AG09309 (cell line): ENCODE data around the gene MIER2.

Source experiments
- DNase-seq: peaks from one replicate; pipeline ENCODE4 v3.0.0-alpha.2; 2010; ENCODE audit warnings: low read depth
- H3K4me3 ChIP-seq: 2 replicates; pipeline ENCODE4 v1.5.1; 2011; ENCODE audit warnings: mild to moderate bottlenecking, low read depth, low read length, moderate library complexity; ENCODE audit not compliant: control insufficient read depth
- CTCF ChIP-seq: IDR thresholded peaks from 2 replicates; pipeline ENCODE4 v1.5.1; 2011; ENCODE audit warnings: mild to moderate bottlenecking, low read depth, low read length, inconsistent platforms; ENCODE audit not compliant: insufficient read depth, control insufficient read depth; ENCODE audit errors: missing control alignments

The MIER2 gene

GRCh38 chr19:325173-325936 is 19.2 kb downstream of the MIER2 start:
- DNase-seq = no peak
- H3K4me3 ChIP-seq = no peak overlapping the region

GRCh38 chr19:324716-325115 is 19.9 kb downstream of the MIER2 start:
- DNase-seq = no peak
- no peak overlapping the region for H3K4me3 ChIP-seq
- TF ChIP-seq CTCF = no peak

More at GRCh38 chr19:325173-325936, 19.2 kb downstream of the MIER2 start:
- no peak for TF ChIP-seq CTCF

- no peak for DNase-seq
- no peak for TF ChIP-seq CTCF
- H3K4me3 ChIP-seq = no peak overlapping the region
Observed at GRCh38 chr19:322616-323015, 22.0 kb downstream of the MIER2 start.

- H3K4me3 ChIP-seq = no peak overlapping the region
- no peak for DNase-seq
- TF ChIP-seq CTCF = no peak
Observed at GRCh38 chr19:318509-318774, 26.2 kb downstream of the MIER2 start.

- DNase-seq = no peak
- no peak for TF ChIP-seq CTCF
- H3K4me3 ChIP-seq = no peak overlapping the region
Observed at GRCh38 chr19:317710-318508, 26.7 kb downstream of the MIER2 start.

GRCh38 chr19:315811-316210 is 28.8 kb downstream of the MIER2 start:
- H3K4me3 ChIP-seq = no peak overlapping the region
- no peak for TF ChIP-seq CTCF
- DNase-seq = no peak
